SK-N-SH treated with all-trans-retinoic acid at 6 μM for 48 hours (cell line): ENCODE measurements around the gene CACNA1C.

ENCODE experiments used
- ATAC-seq: fragments of 200-7000 bp; cut with Tn5 transposase; 3 replicates; pipeline ENCODE4 v1.9.1; 2020; ENCODE audit warnings: mild to moderate bottlenecking, moderate library complexity
- ARNTL ChIP-seq: fragments of 450-650 bp; formaldehyde crosslinking; IDR thresholded peaks from 2 replicates; pipeline ENCODE4 v1.5.0; 2020; ENCODE audit warnings: low read depth, mild to moderate bottlenecking, moderate library complexity, borderline replicate concordance
- BACH2 ChIP-seq: fragments of 250-450 bp; sonication (Bioruptor Pico); IDR thresholded peaks from 2 replicates; pipeline ENCODE4 v1.9.0; 2021; ENCODE audit warnings: mild to moderate bottlenecking, borderline replicate concordance
- CREB5 ChIP-seq: fragments of 250-450 bp; sonication (Bioruptor Pico); IDR thresholded peaks from 2 replicates; pipeline ENCODE4 v1.5.1; 2020; ENCODE audit warnings: low read depth, mild to moderate bottlenecking, moderate library complexity
- CSDC2 ChIP-seq: fragments of 250-450 bp; sonication (Bioruptor Pico); IDR thresholded peaks from 2 replicates; pipeline ENCODE4 v1.5.0; 2020; ENCODE audit warnings: mild to moderate bottlenecking, moderate library complexity
- CSRNP3 ChIP-seq: fragments of 250-450 bp; sonication (Bioruptor Pico); IDR thresholded peaks from 2 replicates; pipeline ENCODE4 v1.5.1; 2021; ENCODE audit warnings: mild to moderate bottlenecking, moderate library complexity
- ESRRG ChIP-seq: fragments of 250-450 bp; sonication (Bioruptor Pico); IDR thresholded peaks from 2 replicates; pipeline ENCODE4 v1.6.1; 2021; ENCODE audit warnings: mild to moderate bottlenecking
- GLIS3 ChIP-seq: fragments of 250-450 bp; sonication (Bioruptor Pico); IDR thresholded peaks from 2 replicates; pipeline ENCODE4 v1.5.0; 2020; ENCODE audit warnings: mild to moderate bottlenecking, moderate library complexity
- ISL1 ChIP-seq: fragments of 250-450 bp; sonication (Bioruptor Pico); IDR thresholded peaks from 2 replicates; pipeline ENCODE4 v2.1.2; 2022; ENCODE audit warnings: mild to moderate bottlenecking, moderate library complexity
- OSR1 ChIP-seq: fragments of 250-450 bp; sonication (Bioruptor Pico); IDR thresholded peaks from 2 replicates; pipeline ENCODE4 v1.8.0; 2022; ENCODE audit warnings: moderate library complexity, mild to moderate bottlenecking, inconsistent platforms
- PATZ1 ChIP-seq: fragments of 250-450 bp; sonication (Bioruptor Pico); IDR thresholded peaks from 2 replicates; pipeline ENCODE4 v1.8.0; 2020; ENCODE audit warnings: mild to moderate bottlenecking, moderate library complexity, borderline replicate concordance
- POU6F1 ChIP-seq: fragments of 250-450 bp; sonication (Bioruptor Pico); IDR thresholded peaks from 2 replicates; pipeline ENCODE4 v1.8.0; 2021; ENCODE audit warnings: low read depth, mild to moderate bottlenecking, moderate library complexity, borderline replicate concordance
- PPARA ChIP-seq: fragments of 250-450 bp; sonication (Bioruptor Pico); IDR thresholded peaks from 2 replicates; pipeline ENCODE4 v1.5.0; 2020; ENCODE audit warnings: mild to moderate bottlenecking, borderline replicate concordance
- RARB ChIP-seq: fragments of 250-450 bp; sonication (Bioruptor Pico); IDR thresholded peaks from 2 replicates; pipeline ENCODE4 v1.8.0; 2021; ENCODE audit warnings: mild to moderate bottlenecking, moderate library complexity
- SNAI2 ChIP-seq: fragments of 250-450 bp; sonication (Bioruptor Pico); IDR thresholded peaks from 2 replicates; pipeline ENCODE4 v1.5.0; 2020; ENCODE audit warnings: mild to moderate bottlenecking, moderate library complexity
- TCF4 ChIP-seq: fragments of 250-450 bp; sonication (Bioruptor Pico); IDR thresholded peaks from 2 replicates; pipeline ENCODE4 v1.8.0; 2021; ENCODE audit warnings: mild to moderate bottlenecking, moderate library complexity, borderline replicate concordance
- TOX ChIP-seq: fragments of 250-450 bp; sonication (Bioruptor Pico); IDR thresholded peaks from 2 replicates; pipeline ENCODE4 v1.8.0; 2021; ENCODE audit warnings: mild to moderate bottlenecking, moderate library complexity, borderline replicate concordance
- TSHZ2 ChIP-seq: fragments of 250-450 bp; sonication (Bioruptor Pico); IDR thresholded peaks from 2 replicates; pipeline ENCODE4 v1.5.0; 2020; ENCODE audit warnings: mild to moderate bottlenecking, moderate library complexity
- ZC3H10 ChIP-seq: fragments of 250-450 bp; sonication (Bioruptor Pico); IDR thresholded peaks from 2 replicates; pipeline ENCODE4 v1.5.1; 2021; ENCODE audit warnings: mild to moderate bottlenecking, moderate library complexity
- ZFP3 ChIP-seq: fragments of 250-450 bp; sonication (Bioruptor Pico); IDR thresholded peaks from 2 replicates; pipeline ENCODE4 v1.5.0; 2020; ENCODE audit warnings: mild to moderate bottlenecking, moderate library complexity
- ZFP30 ChIP-seq: fragments of 450-650 bp; formaldehyde crosslinking; IDR thresholded peaks from 2 replicates; pipeline ENCODE4 v1.5.0; 2022; ENCODE audit warnings: mild to moderate bottlenecking, moderate library complexity
- ZNF565 ChIP-seq: fragments of 450-650 bp; formaldehyde crosslinking; conservative IDR thresholded peaks from 2 replicates; pipeline ENCODE4 v1.5.0; 2020; ENCODE audit warnings: low read depth, mild to moderate bottlenecking, moderate library complexity
- ZNF70 ChIP-seq: fragments of 450-650 bp; formaldehyde crosslinking; IDR thresholded peaks from 2 replicates; pipeline ENCODE4 v1.5.0; 2020; ENCODE audit warnings: mild to moderate bottlenecking, moderate library complexity
- ZNF8 ChIP-seq: fragments of 450-650 bp; formaldehyde crosslinking; IDR thresholded peaks from 2 replicates; pipeline ENCODE4 v1.5.0; 2020; ENCODE audit warnings: mild to moderate bottlenecking, moderate library complexity

Gene CACNA1C

GRCh38 chr12:2443776-2444175 lies 391.0 kb downstream of the CACNA1C start:
- TF ChIP-seq RARB (no peak), ZNF70 (CRISPR knock-in tag) (no peak), BACH2 (CRISPR knock-in tag) (no peak), ZFP3 (CRISPR knock-in tag) (no peak), TCF4 (CRISPR knock-in tag) (no peak), ZNF565 (CRISPR knock-in tag) (no peak), POU6F1 (CRISPR knock-in tag) (no peak), CSDC2 (no peak), CSRNP3 (CRISPR knock-in tag) (no peak), ESRRG (CRISPR knock-in tag) (no peak), GLIS3 (no peak), TSHZ2 (no peak), PATZ1 (CRISPR knock-in tag) (no peak), CREB5 (CRISPR knock-in tag) (no peak), PPARA (CRISPR knock-in tag) (no peak), ARNTL (no peak), SNAI2 (CRISPR knock-in tag) (no peak), OSR1 (CRISPR knock-in tag) (no peak), ZC3H10 (CRISPR knock-in tag) (no peak), ZNF8 (CRISPR knock-in tag) (no peak)
- no peak for ATAC-seq

- no peak for ATAC-seq
- TF ChIP-seq CREB5 (CRISPR knock-in tag), result no peak
- no peak for TF ChIP-seq OSR1 (CRISPR knock-in tag)
- TF ChIP-seq RARB, result no peak
- TF ChIP-seq TOX, result no peak
- TF ChIP-seq PPARA (CRISPR knock-in tag), result no peak
- no peak for TF ChIP-seq ZFP3 (CRISPR knock-in tag)
- no peak for TF ChIP-seq BACH2 (CRISPR knock-in tag)
- no peak for TF ChIP-seq ARNTL
- no peak for TF ChIP-seq CSDC2
- TF ChIP-seq GLIS3, result no peak
- no peak for TF ChIP-seq TSHZ2
- no peak for TF ChIP-seq TCF4 (CRISPR knock-in tag)
- no peak for TF ChIP-seq ZFP30
- no peak for TF ChIP-seq ZNF8 (CRISPR knock-in tag)
- TF ChIP-seq ZNF565 (CRISPR knock-in tag), result no peak
- TF ChIP-seq ISL1, result no peak
- no peak for TF ChIP-seq CSRNP3 (CRISPR knock-in tag)
- TF ChIP-seq ZC3H10 (CRISPR knock-in tag), result no peak
Observed at GRCh38 chr12:2445968-2446367, 393.2 kb downstream of the CACNA1C start.
